Endothelial cell of umbilical vein (primary cell): Measurements from ENCODE around the gene TRMT2B.

ENCODE experiments used
- CTCF ChIP-seq, 2 donors: IDR thresholded peaks; 1 replicate in 1 of 2; 2 replicates in 1 of 2; pipeline ENCODE4 v1.5.1; 2011; ENCODE audit warnings: low read length in 2 of 2, mild to moderate bottlenecking in 2 of 2, moderate library complexity in 2 of 2, control low read depth in 1 of 2, inconsistent platforms in 1 of 2, low read depth in 1 of 2; ENCODE audit not compliant: insufficient read depth in 1 of 2; ENCODE audit errors: extremely low read depth in 1 of 2
- EZH2 ChIP-seq: IDR thresholded peaks from 2 replicates; pipeline ENCODE4 v1.6.1; 2012; ENCODE audit warnings: borderline replicate concordance, low read depth, mild to moderate bottlenecking, moderate library complexity, low read length, inconsistent platforms; ENCODE audit not compliant: severe bottlenecking
- FOS ChIP-seq: IDR thresholded peaks from 2 replicates; pipeline ENCODE4 v1.6.1; 2011; ENCODE audit warnings: mild to moderate bottlenecking, low read length, moderate library complexity, borderline replicate concordance; ENCODE audit not compliant: insufficient read depth
- JUN ChIP-seq: IDR thresholded peaks from 2 replicates; pipeline ENCODE4 v1.6.1; 2011; ENCODE audit warnings: borderline replicate concordance, low read depth; ENCODE audit not compliant: insufficient read length, insufficient read depth
- MAX ChIP-seq: IDR thresholded peaks from 2 replicates; pipeline ENCODE4 v1.6.1; 2011; ENCODE audit not compliant: insufficient read depth, insufficient read length
- MYC ChIP-seq: IDR thresholded peaks from one replicate; pipeline ENCODE4 v1.6.1; 2011; ENCODE audit warnings: mild to moderate bottlenecking, low read depth, low read length
- POLR2A ChIP-seq: IDR thresholded peaks from 2 replicates; pipeline ENCODE4 v1.6.1; 2012; ENCODE audit warnings: low read depth, mild to moderate bottlenecking, control low read depth, low read length
- POLR2AphosphoS5 ChIP-seq: IDR thresholded peaks from 2 replicates; pipeline ENCODE4 v1.6.1; 2012; ENCODE audit warnings: low read depth, mild to moderate bottlenecking, control low read depth, low read length, moderate library complexity; ENCODE audit not compliant: insufficient read depth

GRCh38 chrX:101029665-101030064 lies 22.2 kb downstream of the TRMT2B start:
- no peak for TF ChIP-seq CTCF (IDR thresholded peaks at IDR 0.05; ENCODE audit: extremely low read depth in 1 of 2, insufficient read depth in 1 of 2, low read depth in 1 of 2, low read length in 2 of 2)
- TF ChIP-seq POLR2A, result no peak
- TF ChIP-seq MAX, result no peak
- TF ChIP-seq EZH2, result no peak
- no peak for TF ChIP-seq MYC
- no peak for TF ChIP-seq POLR2AphosphoS5
- TF ChIP-seq JUN, result no peak
- TF ChIP-seq FOS, result no peak
